Lung (tissue), 12 donors: ENCODE data around the gene ARHGEF2. TPM values are rescaled to one million over a fixed set of nuclear protein-coding genes. Genes with fewer than 3 reads are reported as not detected.

Experiments
- ATAC-seq: fragments of 200-7000 bp; cut with Tn5 transposase; one replicate; pipeline ENCODE4 v1.9.1; 2020; ENCODE audit warnings: moderate number of reproducible peaks; ENCODE audit not compliant: insufficient read depth, low FRiP score
- DNase-seq, 3 donors: peaks; one replicate each; pipeline ENCODE4 v3.0.0-alpha.2; 2013 to 2017
- H3K27ac ChIP-seq, 2 donors: one replicate each; pipeline ENCODE4 v1.5.1; 2013; ENCODE audit warnings: mild to moderate bottlenecking in 2 of 2, moderate library complexity in 2 of 2, control low read depth in 1 of 2, inconsistent platforms in 1 of 2, low read depth in 1 of 2, low read length in 1 of 2
- H3K27me3 ChIP-seq, 3 donors: one replicate each; pipeline ENCODE4 v1.5.1; 2013; ENCODE audit warnings: low read length in 2 of 3; ENCODE audit not compliant: control insufficient read depth in 3 of 3, insufficient read depth in 3 of 3
- H3K36me3 ChIP-seq, 4 donors: one replicate each; pipeline ENCODE4 v1.5.1; 2013; ENCODE audit warnings: low read length in 4 of 4, mild to moderate bottlenecking in 1 of 4, moderate library complexity in 1 of 4; ENCODE audit not compliant: control insufficient read depth in 4 of 4, insufficient read depth in 4 of 4
- H3K4me1 ChIP-seq, 5 donors: one replicate each; pipeline ENCODE4 v1.5.1; 2013; ENCODE audit warnings: low read length in 5 of 5, mild to moderate bottlenecking in 2 of 5, moderate library complexity in 1 of 5; ENCODE audit not compliant: control insufficient read depth in 5 of 5, insufficient read depth in 5 of 5
- H3K4me3 ChIP-seq: one replicate; pipeline ENCODE4 v1.5.1; 2013; ENCODE audit warnings: mild to moderate bottlenecking, control low read depth, moderate library complexity
- H3K9ac ChIP-seq, 2 donors: one replicate each; pipeline ENCODE4 v1.5.1; 2013; ENCODE audit warnings: low read length in 2 of 2, control low read depth in 1 of 2; ENCODE audit not compliant: insufficient read depth in 1 of 2
- H3K9me3 ChIP-seq, 4 donors: one replicate each; pipeline ENCODE4 v1.5.1; 2013; ENCODE audit warnings: low read length in 3 of 4, mild to moderate bottlenecking in 1 of 4, moderate library complexity in 1 of 4; ENCODE audit not compliant: control insufficient read depth in 4 of 4, insufficient read depth in 3 of 4
- CTCF ChIP-seq: IDR thresholded peaks from 2 replicates; pipeline ENCODE4 v1.5.1; 2012; ENCODE audit warnings: mild to moderate bottlenecking; ENCODE audit errors: control extremely low read depth, extremely low read depth
- WGBS, 2 donors: extraction: QIAGEN DNeasy Blood & Tissue Kit; methylation state at CpG; one replicate each; pipeline ENCODE4 v1.1.7; 2013; 5-methylcytosine and 5-hydroxymethylcytosine counted together
- polyA plus RNA-seq, 2 donors: library from polyadenylated mRNA; stranded (reverse); fragments of 200-250 nt; gene quantifications; one replicate each; pipeline ENCODE4 v1.2.1, GENCODE V29; 2013
- total RNA-seq, 2 donors: library from RNA; depleted of rRNA in 1 of 2; stranded (reverse); fragments of >200 nt in 1 of 2; gene quantifications; one replicate each; pipeline ENCODE4 v1.2.1, GENCODE V29; 2014 to 2021
- donor health status: control.
- donor health status: control.
- donor health status: Bipolar disorder and iron deficiency.
- donor health status: healthy.
- donor health status: DM: yes; HTN: yes; CAD: no.

The ARHGEF2 gene
- total and polyA plus RNA-seq, 4 donors = 72.0 to 289 (median 120) TPM

GRCh38 chr1:155996166-155996565 lies 17.8 kb upstream of the ARHGEF2 start:
- 38 to 56% methylated on average over 2 of the region's 2 CpGs for WGBS, 2 donors

DNA sequence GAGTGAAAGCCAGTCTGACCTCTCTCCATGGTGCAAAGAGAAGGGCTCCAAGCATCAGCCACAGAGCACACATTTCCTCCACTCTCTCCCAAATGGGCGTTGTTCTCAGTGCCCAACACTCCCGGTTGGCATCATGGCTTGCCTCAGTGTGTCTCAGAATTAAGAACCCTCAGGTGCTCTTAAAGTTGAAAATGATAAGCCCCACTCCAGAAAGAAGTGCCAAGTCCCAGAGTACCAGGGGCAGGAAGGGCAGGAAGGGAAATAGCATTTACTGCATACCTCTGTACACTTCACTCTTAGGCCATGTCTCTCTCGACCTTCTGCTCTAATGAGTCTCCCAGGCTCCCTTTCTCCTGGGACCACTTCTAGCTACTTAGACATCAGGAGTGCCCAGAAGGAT lies 15.2 kb upstream of the ARHGEF2 start:
- peaks cover 0 to 6% (median 5%) of the 10 kb centered on the region in 5 donors for H3K4me1 ChIP-seq
- no peaks in the 10 kb centered on the region for H3K9me3 ChIP-seq
- 64 to 88% methylated on average over 3 of the region's 3 CpGs for WGBS, 2 donors
- no peak overlapping the region for H3K9ac ChIP-seq
- TF ChIP-seq CTCF = no peak
- peak overlapping the region in 1 of 2 donors; percentile 42 for H3K27ac ChIP-seq
- no peaks in the 10 kb centered on the region for H3K27me3 ChIP-seq
- peak; percentile 29 for ATAC-seq
- no peak for DNase-seq
- no peaks in the 10 kb centered on the region for H3K36me3 ChIP-seq
- no peak overlapping the region for H3K4me3 ChIP-seq

More at GRCh38 chr1:155996166-155996565, 17.8 kb upstream of the ARHGEF2 start:
- Histone ChIP-seq H3K4me3 (no peak overlapping the region), H3K4me1 (no peaks in the 10 kb centered on the region), H3K9me3 (no peaks in the 10 kb centered on the region), H3K36me3 (no peaks in the 10 kb centered on the region), H3K9ac (no peak overlapping the region), H3K27ac (no peak overlapping the region), H3K27me3 (no peaks in the 10 kb centered on the region)
- ATAC-seq (no peak), DNase-seq (no peak)
- TF ChIP-seq CTCF = no peak

- no peaks in the 10 kb centered on the region for H3K27me3 ChIP-seq
- H3K27ac ChIP-seq = peak overlapping the region in 1 of 2 donors; percentile 27
- no peaks in the 10 kb centered on the region for H3K9me3 ChIP-seq
- H3K36me3 ChIP-seq = no peaks in the 10 kb centered on the region
- H3K4me1 ChIP-seq = peaks cover 0 to 6% (median 5%) of the 10 kb centered on the region in 5 donors
- no peak for TF ChIP-seq CTCF
- no peak overlapping the region for H3K9ac ChIP-seq
- WGBS, 2 donors = 45 to 71% methylated on average over 6 of the region's 6 CpGs
- ATAC-seq = peak; percentile 16
- DNase-seq = no peak
- no peak overlapping the region for H3K4me3 ChIP-seq
Measured at GRCh38 chr1:155990005-155990739, 11.8 kb upstream of the ARHGEF2 start.
